Cardiac atrium fibroblast (primary cell): ENCODE data around the gene COMP. TPM values are rescaled to one million over a fixed set of nuclear protein-coding genes. Genes with fewer than 3 reads are reported as not detected.

ENCODE experiments used
- total RNA-seq: library from RNA; depleted of rRNA; stranded (reverse); fragments of >200 nt; gene quantifications from 2 replicates; pipeline ENCODE4 v1.2.3, GENCODE V29; 2015

COMP gene
- under 0.01 and 1.5 TPM in 2 replicates for total RNA-seq

DNA sequence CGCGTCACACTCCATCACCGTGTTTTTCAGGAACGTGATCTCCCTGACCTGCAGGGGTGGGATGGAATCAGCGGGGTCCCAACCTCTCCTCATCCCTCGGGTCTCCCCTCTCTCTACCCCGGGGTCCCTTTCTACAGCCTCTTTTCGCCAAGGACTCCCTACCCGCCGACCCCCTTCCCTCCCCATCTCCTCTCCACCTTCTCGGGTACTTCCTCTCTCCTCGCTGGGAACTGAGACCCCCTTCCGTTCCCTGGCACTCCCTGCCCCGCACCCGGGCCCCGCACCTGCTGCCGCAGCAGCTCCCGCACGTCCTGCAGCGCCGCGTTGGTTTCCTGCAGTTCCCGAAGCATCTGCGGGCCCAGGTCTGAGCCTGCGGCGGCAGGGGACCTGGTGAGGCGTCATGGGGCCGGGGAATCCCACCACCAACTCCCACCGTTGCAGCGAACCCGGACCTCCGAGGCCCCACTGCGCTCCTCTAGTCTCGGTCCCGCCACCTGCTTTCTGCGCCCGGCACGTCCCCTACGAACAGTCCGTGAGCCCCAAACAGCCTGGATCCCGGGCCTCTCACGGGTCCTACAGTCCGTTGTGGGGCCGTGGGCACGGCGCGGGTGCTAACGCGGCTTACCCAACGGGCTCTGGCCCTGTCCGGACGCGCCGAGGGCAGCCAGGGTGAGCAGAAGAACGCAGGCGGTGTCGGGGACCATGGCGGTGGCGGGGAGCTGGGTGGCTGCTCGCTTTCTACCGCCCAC lies at the start of gene COMP:
Gene COMP (minus strand): TSS at position 740 of the 749 bp plus-strand sequence. CDS start 36 bp downstream, at position 704.

DNA sequence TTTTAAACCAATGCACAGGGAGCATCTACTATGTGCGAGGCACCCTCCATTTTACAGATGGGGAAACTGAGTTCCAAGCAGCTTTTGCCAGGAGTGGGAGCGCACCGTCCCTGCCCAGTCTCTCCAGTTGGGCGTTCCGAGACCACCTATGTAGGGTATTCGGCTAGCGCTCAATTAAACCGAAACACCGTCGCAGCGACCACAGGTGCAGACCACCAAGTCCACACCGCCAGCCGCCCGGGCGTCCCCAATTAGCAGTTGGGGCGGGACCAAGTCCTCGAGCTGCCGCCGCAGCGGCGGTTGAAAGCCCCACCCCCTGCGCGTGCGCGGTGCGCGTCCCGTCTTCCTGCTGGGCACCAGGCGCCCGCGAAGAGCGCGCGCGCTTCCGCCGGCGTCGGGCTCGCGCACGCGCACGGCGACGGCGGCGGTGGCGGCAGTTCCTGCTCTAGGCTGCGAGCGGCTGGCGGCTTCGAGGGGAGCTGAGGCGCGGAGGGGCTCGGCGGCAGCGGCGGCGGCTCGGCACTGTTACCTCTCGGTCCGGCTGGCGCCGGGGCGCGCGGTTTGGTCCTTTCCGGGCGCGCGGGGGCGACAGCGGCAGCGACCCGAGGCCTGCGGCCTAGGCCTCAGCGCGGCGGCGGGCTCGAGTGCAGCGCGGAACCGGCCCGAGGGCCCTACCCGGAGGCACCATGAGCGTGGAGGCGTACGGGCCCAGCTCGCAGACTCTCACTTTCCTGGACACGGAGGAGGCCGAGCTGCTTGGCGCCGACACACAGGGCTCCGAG lies 40.6 kb upstream of the COMP start, which contains the start of gene UPF1:
Gene UPF1 (plus strand): TSS at position 436 of the 782 bp plus-strand sequence. CDS start 251 bp downstream, at position 687.

Other genes starting within 250 kb of the COMP start
- gene FKBP8, start 247.7 kb downstream of the COMP start, total RNA-seq, result 400 and 409 TPM in 2 replicates
- gene KXD1, start 233.4 kb downstream of the COMP start, total RNA-seq, result 113 and 151 TPM in 2 replicates
- gene UBA52, start 219.4 kb downstream of the COMP start, total RNA-seq, result 1,196 and 1,251 TPM in 2 replicates
- gene REX1BD, start 202.5 kb downstream of the COMP start, total RNA-seq, result 64.3 and 65.9 TPM in 2 replicates
- 309 and 313 TPM in 2 replicates for gene CRLF1, start 184.5 kb downstream of the COMP start, total RNA-seq
- 11.9 and 12.8 TPM in 2 replicates for gene TMEM59L, start 178.4 kb downstream of the COMP start, total RNA-seq
- 11.6 and 17.8 TPM in 2 replicates for gene KLHL26, start 154.3 kb downstream of the COMP start, total RNA-seq
- 2.0 and 3.4 TPM in 2 replicates for gene CRTC1, start 107.6 kb downstream of the COMP start, total RNA-seq
- 33.6 and 51.2 TPM in 2 replicates for gene UPF1, start 40.7 kb upstream of the COMP start, total RNA-seq
- gene CERS1, start 104.9 kb upstream of the COMP start, total RNA-seq, result 1.6 and 3.6 TPM in 2 replicates
- gene COPE, start 128.1 kb upstream of the COMP start, total RNA-seq, result 346 and 365 TPM in 2 replicates
- 59.0 and 80.2 TPM in 2 replicates for gene DDX49, start 128.4 kb upstream of the COMP start, total RNA-seq
- gene HOMER3, start 149.9 kb upstream of the COMP start, total RNA-seq, result 59.8 and 139 TPM in 2 replicates
- gene SUGP2, start 242.2 kb upstream of the COMP start, total RNA-seq, result 15.3 and 24.3 TPM in 2 replicates
- 28.7 and 33.5 TPM in 2 replicates for gene ARMC6, start 242.3 kb upstream of the COMP start, total RNA-seq